Measurements from ENCODE around the gene AK2. TPM values are rescaled to one million over a fixed set of nuclear protein-coding genes. Genes with fewer than 3 reads are reported as not detected.

The AK2 gene
- total RNA-seq, 4 donors from 2014 or later: 70.2 to 108 (median 80.7) TPM

DNA sequence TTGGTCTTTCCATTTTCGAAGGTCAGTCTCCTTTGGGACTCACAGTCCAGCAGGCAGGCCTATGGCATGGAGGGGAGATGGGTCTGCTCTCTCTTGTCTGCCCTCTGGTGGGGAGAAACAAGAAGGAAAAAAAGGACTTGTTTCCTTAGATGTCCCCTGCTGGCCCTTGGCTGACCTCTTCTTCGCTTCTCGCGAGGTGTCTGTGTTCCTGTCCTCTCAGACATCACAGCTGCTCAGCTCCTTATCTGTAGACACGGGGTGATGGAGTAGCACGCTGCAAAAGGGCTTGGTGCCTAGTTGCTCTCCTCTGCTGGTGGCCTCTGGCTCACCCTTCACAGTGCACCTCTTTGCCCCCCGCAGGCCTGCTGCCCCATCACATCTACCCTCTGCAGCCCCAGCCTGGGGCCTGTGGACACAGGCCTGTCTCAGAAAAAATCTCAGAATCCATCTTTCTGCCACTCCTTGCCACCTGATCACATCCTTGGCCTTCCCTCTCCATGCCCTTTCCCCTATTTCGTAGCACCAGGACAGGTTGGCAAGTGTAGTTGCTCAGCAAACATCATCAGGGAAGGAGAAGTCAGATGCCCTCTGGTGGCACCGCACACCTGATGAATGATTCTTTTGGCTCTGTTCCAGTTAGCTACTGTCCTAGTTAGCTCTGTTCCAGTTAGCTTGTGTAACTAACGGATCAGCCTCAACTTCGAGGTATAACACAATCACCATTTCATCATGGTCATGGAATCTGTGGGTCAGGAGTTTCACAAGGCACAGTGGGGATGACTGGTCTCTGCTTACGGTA is 18.7 kb upstream of the AK2 start:
- H3K36me3 ChIP-seq: no peaks in the 10 kb centered on the region
- no peaks in the 10 kb centered on the region for H3K27me3 ChIP-seq
- H3K4me1 ChIP-seq: peaks cover 4 to 19% (median 18%) of the 10 kb centered on the region in 4 donors
- no peak overlapping the region for H3K4me3 ChIP-seq
- 32% methylated on average over 10 of the region's 12 CpGs for WGBS
- TF ChIP-seq, protein P1, sequence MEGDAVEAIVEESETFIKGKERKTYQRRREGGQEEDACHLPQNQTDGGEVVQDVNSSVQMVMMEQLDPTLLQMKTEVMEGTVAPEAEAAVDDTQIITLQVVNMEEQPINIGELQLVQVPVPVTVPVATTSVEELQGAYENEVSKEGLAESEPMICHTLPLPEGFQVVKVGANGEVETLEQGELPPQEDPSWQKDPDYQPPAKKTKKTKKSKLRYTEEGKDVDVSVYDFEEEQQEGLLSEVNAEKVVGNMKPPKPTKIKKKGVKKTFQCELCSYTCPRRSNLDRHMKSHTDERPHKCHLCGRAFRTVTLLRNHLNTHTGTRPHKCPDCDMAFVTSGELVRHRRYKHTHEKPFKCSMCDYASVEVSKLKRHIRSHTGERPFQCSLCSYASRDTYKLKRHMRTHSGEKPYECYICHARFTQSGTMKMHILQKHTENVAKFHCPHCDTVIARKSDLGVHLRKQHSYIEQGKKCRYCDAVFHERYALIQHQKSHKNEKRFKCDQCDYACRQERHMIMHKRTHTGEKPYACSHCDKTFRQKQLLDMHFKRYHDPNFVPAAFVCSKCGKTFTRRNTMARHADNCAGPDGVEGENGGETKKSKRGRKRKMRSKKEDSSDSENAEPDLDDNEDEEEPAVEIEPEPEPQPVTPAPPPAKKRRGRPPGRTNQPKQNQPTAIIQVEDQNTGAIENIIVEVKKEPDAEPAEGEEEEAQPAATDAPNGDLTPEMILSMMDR (IDR thresholded peaks at IDR 0.05): peak; percentile 66 to 77 (median 68)
- peak; percentile 41 to 65 for TF ChIP-seq POLR2AphosphoS5 (IDR thresholded peaks at IDR 0.05)
- no peak for TF ChIP-seq EP300 (IDR thresholded peaks at IDR 0.05)
- peak; percentile 93 for DNase-seq (ENCODE audit: extremely low spot score)
- H3K27ac ChIP-seq (replicated peaks in 1 of 4): peak overlapping the region; percentile 42 to 76 (median 56)
- intact Hi-C loops (cut with DNase I): loop anchor here (2.0 kb wide), 1 partner anchor 123 kb away; no protein-coding TSS in a partner anchor
- no peaks in the 10 kb centered on the region for H3K9me3 ChIP-seq

DNA sequence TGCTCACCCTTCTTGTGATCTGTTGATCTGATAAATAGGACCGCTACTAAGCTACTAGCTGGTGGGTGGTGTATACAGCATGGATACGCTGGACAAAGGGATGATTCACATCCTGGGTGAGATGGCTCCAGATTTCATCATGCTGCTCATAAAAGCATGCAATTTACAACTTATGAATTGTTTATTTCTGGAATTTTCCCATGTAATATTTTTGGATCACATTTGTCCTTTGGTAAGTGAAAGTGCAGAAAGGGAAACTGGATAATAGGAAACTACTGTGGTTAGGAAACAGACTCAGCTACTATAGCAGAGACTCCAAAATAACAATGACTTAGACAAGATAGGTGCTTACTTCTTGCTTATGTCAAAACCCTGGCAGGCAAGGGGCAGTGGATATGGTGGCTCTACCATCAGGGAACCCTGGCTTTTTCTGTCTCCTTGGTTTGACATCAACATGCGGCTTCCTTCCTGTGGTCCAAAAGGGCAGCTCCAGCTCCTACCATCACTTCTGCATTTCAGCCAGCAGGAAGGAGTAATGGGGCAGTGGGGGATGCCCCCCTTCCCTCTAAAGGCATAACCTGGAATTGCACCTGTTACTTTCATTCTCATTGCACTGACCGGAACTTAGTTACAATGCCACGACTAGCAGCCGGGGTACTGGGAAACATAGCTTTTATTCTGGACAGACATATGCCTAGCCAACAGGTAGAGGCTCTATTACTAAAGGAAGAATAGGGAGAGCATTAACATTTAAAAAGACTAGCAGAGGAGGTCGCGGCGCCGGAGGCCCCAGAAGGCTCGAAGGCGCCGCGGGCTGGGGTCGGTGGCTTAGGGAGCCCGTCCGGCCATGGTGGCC is 13.8 kb upstream of the AK2 start:
- TF ChIP-seq POLR2AphosphoS5 (IDR thresholded peaks at IDR 0.05): no peak
- TF ChIP-seq POLR2A (IDR thresholded peaks at IDR 0.05; ENCODE audit: low read depth): no peak
- TF ChIP-seq, protein P1 (IDR thresholded peaks at IDR 0.05): no peak
- no peaks in the 10 kb centered on the region for H3K9me3 ChIP-seq
- no peak for DNase-seq (ENCODE audit: extremely low spot score)
- H3K4me1 ChIP-seq: peaks cover 3 to 14% (median 10%) of the 10 kb centered on the region in 4 donors
- H3K36me3 ChIP-seq: no peaks in the 10 kb centered on the region
- H3K27ac ChIP-seq (replicated peaks in 1 of 4): no peak overlapping the region
- intact Hi-C loops (cut with DNase I): no loop called here
- H3K4me3 ChIP-seq: no peak overlapping the region
- H3K27me3 ChIP-seq: no peaks in the 10 kb centered on the region
- WGBS: 61% methylated on average over 9 of the region's 17 CpGs

DNA sequence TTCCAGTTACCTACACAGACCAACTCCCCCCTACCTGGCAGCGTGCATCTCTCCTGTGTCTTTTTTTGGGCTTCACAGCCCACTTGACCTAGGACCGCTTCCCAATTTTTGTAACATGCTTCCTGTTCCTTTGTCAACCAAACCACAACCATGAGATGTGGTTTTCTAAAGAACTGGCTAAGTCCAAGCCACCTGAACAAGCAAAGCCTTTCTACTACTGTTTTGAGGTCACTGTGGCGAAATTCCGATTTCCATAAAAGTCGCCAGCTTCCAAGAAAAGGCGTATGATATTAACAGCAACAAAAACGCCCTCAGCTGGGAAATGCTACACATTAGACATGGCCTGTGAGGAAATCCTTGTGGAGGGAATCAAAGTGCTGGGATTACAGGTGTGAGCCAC is 12.7 kb upstream of the AK2 start:
- Histone ChIP-seq H3K4me1 (peaks cover 0 to 6% (median 2%) of the 10 kb centered on the region in 4 donors), H3K27me3 (no peaks in the 10 kb centered on the region), H3K4me3 (no peak overlapping the region), H3K36me3 (no peaks in the 10 kb centered on the region), H3K9me3 (no peaks in the 10 kb centered on the region), H3K27ac (replicated peaks in 1 of 4) (no peak overlapping the region)
- DNase-seq (ENCODE audit: extremely low spot score): no peak
- TF ChIP-seq, protein P1 (IDR thresholded peaks at IDR 0.05): no peak
- TF ChIP-seq POLR2AphosphoS5 (IDR thresholded peaks at IDR 0.05) (no peak), POLR2A (IDR thresholded peaks at IDR 0.05; ENCODE audit: low read depth) (no peak), EP300 (IDR thresholded peaks at IDR 0.05) (no peak)
- 88% methylated on average over 7 of the region's 7 CpGs for WGBS
- intact Hi-C loops (cut with DNase I): no loop called here

DNA sequence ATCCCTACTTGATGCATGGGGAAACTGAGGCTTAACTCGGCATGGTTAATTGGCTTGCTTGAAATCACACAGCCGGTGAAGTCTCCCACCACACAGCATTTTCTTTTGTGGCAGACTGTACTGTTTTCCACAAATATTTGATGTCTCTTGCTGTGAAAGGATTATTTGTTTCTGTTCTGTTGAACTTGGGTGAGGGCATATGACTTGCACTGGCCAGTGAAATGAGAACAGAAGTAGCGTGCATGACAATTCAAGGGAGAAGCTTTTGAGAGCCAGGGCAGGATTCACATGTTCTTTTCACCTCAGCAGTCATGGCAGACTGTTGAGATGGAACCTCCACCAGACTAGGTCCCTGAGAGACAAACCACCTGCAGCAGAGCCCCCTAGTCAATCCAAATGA is 11.7 kb upstream of the AK2 start:
- H3K36me3 ChIP-seq: no peaks in the 10 kb centered on the region
- no peak overlapping the region for H3K4me3 ChIP-seq
- intact Hi-C loops (cut with DNase I): no loop called here
- H3K27me3 ChIP-seq: no peaks in the 10 kb centered on the region
- H3K4me1 ChIP-seq: peaks cover 0 to 6% (median 4%) of the 10 kb centered on the region in 4 donors
- H3K27ac ChIP-seq (replicated peaks in 1 of 4): no peak overlapping the region
- H3K9me3 ChIP-seq: no peaks in the 10 kb centered on the region
- no peak for DNase-seq (ENCODE audit: extremely low spot score)
- TF ChIP-seq EP300 (IDR thresholded peaks at IDR 0.05) (no peak), POLR2AphosphoS5 (IDR thresholded peaks at IDR 0.05) (no peak), POLR2A (IDR thresholded peaks at IDR 0.05; ENCODE audit: low read depth) (no peak)
- TF ChIP-seq, protein P1 (IDR thresholded peaks at IDR 0.05): no peak
- 84% methylated on average over 3 of the region's 3 CpGs for WGBS

Measured in esophagus muscularis mucosa (tissue), 4 donors.